ENCODE measurements around the gene ARHGEF12.

DNA sequence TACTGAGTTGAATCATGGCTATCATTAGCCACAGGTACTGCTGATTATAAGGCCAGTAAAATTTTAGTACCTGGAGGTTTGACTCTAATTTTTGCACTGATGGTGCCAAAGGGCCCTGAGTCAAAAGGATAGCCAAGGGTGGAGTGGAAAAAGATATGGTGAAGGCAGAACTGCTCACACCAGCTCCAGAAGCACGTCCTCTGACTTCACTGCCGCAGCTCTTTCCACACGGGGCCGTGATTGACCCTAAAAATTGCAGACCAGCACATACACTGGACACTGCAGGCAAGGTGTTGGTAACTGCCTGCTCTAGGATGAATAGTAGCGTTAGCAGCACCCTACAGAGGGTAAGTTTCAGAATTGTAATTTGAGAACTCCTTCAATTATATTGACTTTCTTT, 149.9 kb downstream of the ARHGEF12 start:
- TF ChIP-seq POLR2AphosphoS5 (IDR thresholded peaks at IDR 0.05) (no peak), POLR2A (IDR thresholded peaks at IDR 0.05) (no peak)
- TF ChIP-seq, protein P1, sequence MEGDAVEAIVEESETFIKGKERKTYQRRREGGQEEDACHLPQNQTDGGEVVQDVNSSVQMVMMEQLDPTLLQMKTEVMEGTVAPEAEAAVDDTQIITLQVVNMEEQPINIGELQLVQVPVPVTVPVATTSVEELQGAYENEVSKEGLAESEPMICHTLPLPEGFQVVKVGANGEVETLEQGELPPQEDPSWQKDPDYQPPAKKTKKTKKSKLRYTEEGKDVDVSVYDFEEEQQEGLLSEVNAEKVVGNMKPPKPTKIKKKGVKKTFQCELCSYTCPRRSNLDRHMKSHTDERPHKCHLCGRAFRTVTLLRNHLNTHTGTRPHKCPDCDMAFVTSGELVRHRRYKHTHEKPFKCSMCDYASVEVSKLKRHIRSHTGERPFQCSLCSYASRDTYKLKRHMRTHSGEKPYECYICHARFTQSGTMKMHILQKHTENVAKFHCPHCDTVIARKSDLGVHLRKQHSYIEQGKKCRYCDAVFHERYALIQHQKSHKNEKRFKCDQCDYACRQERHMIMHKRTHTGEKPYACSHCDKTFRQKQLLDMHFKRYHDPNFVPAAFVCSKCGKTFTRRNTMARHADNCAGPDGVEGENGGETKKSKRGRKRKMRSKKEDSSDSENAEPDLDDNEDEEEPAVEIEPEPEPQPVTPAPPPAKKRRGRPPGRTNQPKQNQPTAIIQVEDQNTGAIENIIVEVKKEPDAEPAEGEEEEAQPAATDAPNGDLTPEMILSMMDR (IDR thresholded peaks at IDR 0.05), result no peak

All from transverse colon (tissue), 4 donors.